Measurements from ENCODE around the gene RPS3. TPM values are rescaled to one million over a fixed set of nuclear protein-coding genes. Genes with fewer than 3 reads are reported as not detected.
"Not testable (repeated sequence)": the region's sequence is repeated elsewhere in the genome, so short reads cannot be mapped to it uniquely, and the experiment has no call there.

The RPS3 gene
- polyA plus RNA-seq, 4 donors, result 2,095 to 2,908 (median 2,543) TPM

DNA sequence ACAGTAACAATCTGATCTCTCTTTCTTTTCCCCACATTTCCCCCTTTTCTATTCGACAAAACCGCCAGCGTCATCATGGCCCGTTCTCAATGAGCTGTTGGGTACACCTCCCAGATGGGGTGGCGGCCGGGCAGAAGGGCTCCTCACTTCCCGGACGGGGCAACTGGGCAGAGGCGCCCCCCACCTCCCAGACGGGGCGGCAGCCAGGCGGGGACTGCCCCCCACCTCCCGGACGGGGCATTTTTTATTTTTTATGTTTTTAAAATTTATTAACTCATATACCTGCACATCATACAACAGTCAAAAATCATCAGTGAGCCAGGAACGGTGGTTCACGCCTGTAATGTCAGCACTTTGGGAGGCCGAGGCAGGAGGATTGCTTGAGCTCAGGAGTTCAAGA is 20.5 kb upstream of the RPS3 start:
- DNase-seq (ENCODE audit: low read depth in 4 of 4, low spot score in 2 of 4), result not testable (repeated sequence)

DNA sequence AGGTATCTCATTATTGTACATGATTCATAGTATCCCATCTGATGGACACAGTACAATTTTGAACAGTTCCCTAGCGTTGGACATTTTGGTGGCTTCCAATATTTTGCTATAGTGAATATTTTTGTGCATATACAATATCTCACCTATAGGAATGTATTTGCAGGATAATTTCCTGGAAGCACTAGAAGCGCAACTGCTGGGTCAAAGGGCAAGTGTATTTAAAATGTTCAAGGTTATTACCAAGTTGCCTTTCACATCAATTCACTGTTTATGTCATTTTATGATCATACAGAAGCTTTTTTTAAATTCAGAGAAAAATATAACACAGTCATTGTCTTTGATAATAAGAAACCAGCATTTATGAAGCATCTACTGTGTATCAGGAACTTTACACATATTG is 19.1 kb upstream of the RPS3 start:
- DNase-seq (ENCODE audit: low read depth in 4 of 4, low spot score in 2 of 4), result no peak

DNA sequence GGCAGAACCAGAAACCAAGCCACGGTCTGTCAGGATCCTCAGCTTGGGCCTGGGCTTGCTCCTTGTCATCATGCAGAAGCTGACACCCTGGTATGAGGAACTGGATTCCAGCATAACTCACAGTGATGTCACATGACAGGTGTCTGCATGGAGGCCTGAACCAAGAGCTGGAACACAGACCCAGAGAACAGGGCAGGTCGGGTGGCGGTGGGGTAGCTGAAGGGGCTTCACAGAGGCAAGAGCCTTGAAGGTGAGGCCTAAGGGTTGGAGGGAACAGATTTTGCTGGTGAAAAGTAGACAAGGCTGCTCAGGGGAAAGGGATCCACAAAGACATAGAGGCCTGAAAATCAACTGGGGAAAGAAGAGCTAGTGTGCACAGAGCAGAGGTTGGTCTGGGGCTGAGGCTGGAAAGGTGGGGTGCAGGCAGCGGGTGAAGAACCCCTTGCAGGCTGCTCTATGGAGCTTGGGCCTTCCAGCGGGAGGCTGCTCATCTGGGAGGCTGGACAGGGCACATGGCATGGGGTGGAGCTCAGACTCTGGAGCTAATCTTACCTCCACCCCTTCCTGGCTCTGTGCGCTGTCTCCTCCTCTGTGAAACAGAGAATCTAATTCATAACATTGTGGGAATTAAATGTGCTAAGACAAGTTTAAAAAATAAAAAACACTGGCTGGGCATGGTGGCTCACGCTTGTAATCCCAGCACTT is 18.4 kb upstream of the RPS3 start:
- no peak for DNase-seq (ENCODE audit: low read depth in 4 of 4, low spot score in 2 of 4)

DNA sequence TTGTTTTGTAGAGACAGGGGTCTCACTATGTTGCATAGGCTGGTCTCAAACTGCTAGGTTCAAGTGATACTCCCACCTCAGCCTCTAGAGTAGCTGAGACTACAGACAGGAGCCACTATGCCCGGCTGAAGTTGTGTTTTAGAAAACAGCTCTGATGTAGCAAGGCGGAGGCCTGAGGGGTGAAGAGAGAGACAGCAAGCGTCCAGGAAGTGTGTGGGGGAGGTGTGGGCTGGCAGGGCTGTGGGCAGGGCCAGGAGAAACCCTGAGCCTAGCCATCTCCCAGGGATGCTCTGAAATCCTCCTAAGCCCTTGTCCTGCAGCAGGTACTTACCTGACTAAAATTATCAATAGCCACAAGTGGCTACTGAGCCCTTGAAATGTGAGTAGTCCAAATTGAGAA is 16.1 kb upstream of the RPS3 start:
- no peak for DNase-seq (ENCODE audit: low read depth in 4 of 4, low spot score in 2 of 4)

DNA sequence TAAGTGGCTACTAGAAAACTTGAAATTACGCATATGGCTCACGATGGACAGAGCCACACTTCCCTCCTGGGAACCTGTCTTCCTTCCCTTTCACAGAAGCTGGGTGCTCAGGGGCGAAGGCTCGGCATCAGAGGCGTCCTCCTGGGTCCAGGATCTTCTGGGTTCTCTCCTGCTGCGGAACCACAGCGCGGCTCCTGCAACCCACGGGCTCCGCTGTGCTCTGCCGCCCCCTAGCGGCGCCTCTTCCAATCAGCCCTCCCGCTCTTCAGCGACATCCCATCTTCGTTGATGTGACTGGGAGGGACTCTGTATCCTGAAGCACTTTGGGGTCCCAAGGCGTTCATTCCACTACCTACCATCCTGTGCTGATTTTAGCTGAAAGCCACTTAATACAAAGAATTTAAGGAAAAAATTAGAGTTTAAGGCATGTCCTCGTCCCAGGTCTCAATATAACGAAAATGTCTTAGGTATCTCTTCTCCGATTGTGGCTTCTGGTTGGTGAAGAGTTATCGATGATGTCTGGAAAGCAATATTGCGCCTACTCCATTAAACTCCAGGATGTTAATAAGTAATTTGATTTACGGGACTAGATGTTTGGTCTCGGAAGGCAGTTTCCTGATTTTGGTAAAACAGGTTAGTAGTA is 14.8 kb upstream of the RPS3 start:
- peak in 2 of 4 donors; percentile 25 to 40 for DNase-seq (ENCODE audit: low read depth in 4 of 4, low spot score in 2 of 4)

DNA sequence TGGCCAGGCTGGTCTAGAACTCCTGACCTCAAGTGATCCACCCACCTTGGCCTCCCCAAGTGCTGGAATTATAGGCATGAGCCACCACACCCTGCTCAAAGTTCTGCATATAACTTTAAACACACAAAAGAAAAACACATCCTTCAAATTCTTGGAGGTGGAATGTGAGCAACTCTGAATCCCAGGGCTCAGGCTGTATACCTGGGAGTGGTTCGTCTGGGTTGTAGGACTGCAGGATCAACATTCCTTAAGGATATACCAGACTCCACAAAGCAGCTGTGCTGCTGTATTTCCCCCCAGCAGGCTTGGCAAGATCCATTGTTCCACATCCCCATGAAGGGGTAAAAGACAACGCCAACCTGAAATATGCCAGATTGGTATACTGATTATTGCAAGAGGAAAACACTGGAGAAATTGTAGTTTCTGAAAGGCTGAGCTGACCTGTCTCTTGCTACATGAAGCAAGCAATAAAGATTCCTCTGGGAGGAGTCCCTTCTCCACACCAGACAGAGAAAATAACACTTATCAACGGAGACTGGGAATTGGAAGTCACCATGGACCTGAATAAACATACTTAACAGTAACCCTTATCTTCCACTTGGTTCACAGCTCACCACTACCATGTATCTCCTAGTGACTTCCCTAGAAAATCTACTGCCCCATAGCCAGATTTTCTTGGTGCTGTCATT is 12.2 kb upstream of the RPS3 start:
- no peak for DNase-seq (ENCODE audit: low read depth in 4 of 4, low spot score in 2 of 4)

DNA sequence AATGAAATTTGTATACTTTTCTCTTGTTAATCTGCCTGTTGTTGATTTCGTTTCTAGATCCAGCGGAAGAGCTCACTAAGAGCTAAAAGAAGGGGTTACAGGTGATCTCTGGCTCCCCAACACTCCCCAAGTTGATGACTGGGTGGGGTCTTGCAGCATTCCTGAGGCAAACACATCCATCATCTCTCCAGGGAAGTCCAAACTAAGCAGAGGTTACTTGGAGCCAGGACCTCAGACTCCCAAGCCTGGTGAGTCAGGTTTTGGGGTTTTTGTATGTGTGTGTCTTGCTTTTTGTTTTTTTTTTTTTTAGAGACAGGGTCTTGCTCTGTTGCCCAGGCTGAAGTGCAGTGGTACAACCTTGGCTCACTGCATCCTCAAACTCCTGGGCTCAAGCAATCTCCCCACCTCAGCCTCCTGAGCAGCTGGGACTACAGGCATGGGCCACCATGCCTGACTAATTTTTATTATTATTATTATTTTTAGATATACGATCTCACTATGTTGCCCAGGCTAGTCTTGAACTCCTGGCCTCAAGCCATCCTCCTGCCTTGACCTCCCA is 11.5 kb upstream of the RPS3 start:
- no peak for DNase-seq (ENCODE audit: low read depth in 4 of 4, low spot score in 2 of 4)

DNA sequence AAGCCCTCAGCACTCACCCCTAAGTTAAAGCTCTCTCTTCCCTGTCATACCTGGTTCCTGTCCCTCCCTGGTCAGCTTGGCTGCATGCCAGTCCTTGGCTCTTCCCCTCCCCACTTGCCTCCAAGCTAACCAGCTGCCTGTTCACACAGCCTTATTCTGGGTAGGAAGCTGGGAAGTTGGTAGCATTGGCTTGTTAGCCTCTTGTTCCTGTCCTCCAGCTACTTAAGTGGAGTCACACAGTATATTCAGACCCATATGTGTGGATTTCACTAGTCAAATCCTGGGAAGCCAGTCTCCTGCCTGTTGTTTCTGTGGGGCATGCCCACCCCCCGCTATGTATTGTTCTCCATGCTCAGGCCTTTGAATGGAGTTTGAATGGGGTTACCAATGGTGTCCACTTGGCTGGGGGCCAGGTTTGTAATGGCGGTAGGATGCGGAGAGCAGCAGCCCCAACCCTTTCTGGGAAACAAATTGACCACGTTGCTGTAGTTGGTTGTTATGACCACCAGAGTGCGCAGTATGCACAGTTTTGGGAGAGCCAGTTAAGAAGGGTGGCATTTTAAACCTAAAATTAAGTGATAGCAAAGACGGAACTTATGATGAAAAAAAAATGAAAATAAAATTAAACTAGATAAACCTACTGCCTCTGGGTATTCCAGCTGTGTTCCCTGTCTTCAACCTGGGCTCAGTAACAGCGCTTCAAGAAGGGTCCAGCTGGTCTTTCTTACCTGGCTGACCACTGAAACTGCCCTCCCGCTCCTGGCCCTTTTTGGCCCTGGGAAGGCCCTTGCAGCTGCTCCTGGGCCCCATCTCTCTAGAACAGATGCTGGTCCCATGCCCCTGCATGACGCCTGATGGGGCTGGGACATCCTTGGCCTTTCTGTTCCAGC is 10.7 kb upstream of the RPS3 start:
- DNase-seq (ENCODE audit: low read depth in 4 of 4, low spot score in 2 of 4), result peak in 2 of 4 donors; percentile 40 to 76

DNA sequence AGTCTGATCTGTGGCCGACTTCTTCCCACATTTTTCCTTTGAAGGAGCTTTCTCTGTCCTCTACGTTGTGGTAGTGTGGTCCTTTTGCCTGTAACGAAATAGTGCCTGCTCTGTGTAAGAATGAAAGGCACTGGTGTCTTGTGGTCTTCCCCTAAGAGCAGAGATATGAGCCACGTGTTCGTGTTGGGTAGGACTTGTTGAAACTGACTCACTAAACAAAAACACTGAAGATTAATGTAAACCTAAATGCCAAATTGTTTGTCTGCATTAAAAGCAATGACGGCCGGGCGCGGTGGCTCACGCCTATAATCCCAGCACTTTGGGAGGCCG is 10.1 kb upstream of the RPS3 start:
- no peak for DNase-seq (ENCODE audit: low read depth in 4 of 4, low spot score in 2 of 4)

DNA sequence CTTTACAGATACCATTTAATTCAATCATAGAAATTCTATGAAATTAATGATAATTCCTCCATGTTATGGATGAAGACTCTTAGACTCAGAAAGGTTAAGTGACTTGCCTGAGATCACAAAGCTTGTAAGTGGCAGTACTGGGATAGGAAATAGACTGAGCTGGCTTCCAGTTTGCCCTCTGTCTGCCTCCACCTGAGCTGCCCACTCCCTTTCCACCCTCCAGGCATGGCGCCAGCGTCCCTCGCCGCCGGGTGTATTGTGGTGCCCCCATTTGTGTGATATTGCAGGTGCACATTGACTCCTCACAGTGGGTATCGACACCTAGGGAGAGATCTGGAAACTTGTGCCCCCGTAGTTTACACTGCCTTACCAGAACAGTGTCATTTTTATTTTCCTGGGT is 9.4 kb upstream of the RPS3 start:
- no peak for DNase-seq (ENCODE audit: low read depth in 4 of 4, low spot score in 2 of 4)

DNA sequence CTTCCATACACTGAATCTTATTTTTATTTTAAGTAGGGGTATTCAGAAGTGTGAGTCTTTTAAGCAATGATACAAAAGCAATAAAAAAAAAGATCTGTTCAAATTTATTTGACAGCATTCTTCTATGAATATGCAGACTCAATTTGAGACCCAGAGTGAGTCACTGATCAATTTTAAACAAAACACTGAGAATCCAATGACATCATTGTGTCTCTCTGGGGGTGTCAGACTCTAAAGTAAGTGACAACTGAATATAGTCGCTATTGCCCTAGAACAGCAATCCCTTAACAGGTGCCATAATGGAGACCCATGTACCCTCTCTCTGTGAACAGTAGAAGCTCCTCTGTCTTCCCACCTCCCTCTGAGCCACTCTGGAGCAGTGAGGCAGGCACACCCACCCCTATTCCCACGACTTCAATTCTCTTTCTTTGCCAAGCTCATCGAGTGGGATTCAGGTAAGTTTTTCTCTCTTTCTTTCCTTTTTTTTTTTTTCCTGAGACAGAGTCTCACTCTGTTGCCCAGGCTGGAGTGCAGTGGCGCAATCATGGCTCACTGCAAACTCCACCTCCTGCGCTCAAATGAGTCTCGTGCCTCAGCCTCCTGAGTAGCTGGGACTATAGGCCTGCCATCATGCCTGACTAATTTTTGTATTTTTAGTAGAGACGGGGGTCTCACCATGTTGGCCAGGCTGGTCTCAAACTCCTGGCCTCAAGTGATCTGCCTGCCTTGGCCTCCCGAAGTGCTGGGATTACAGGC is 5.1 kb upstream of the RPS3 start:
- DNase-seq (ENCODE audit: low read depth in 4 of 4, low spot score in 2 of 4), result no peak

DNA sequence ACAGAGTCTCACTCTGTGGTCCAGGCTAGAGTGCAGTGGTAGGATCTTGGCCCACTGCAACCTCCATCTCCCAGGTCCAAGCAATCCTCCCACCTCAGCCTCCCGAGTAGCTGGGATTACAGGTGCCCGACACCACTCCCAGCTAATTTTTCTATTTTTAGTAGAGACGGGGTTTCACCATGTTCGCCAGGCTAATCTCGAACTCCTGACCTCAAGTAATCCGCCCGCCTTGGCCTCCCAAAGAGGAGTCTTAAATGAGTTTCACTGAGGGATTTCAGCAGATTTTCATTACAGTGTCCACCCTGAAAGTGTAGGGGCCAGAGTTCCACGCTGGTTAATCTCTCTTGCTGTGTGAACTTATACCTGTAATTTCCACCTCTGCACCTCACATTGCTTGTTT is 412 bp upstream of the RPS3 start:
- no peak for DNase-seq (ENCODE audit: low read depth in 4 of 4, low spot score in 2 of 4)

DNA sequence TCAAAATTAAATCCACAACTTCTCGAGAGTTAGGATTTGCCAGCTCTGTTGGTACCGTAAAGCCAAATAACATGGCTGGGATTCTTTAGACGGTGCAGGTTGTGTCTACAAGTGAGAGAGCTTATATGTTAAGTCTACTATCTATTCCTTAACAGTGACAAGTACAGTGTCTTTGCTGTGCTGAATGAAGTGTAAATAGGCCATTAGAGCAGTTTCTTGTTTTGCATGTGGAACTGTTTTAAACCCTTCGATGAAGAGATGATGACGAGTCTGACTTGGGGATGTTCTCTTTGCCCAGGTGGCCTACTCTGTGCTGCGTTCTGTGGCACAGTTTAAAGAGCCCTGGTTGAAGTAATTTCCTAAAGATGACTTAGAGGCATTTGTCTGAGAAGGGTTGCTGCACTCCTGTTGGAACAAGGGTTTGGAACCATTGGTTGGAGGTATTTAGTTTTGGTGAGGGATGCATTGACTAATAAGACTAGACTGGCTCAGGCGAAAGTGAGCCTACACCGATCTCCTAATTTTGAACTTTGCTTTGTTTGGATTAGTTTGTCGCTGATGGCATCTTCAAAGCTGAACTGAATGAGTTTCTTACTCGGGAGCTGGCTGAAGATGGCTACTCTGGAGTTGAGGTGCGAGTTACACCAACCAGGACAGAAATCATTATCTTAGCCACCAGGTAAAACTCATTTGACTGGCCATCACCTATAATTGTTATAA is 988 bp downstream of the RPS3 start:
- peak in 1 of 4 donors; percentile 34 for DNase-seq (ENCODE audit: low read depth in 4 of 4, low spot score in 2 of 4)

DNA sequence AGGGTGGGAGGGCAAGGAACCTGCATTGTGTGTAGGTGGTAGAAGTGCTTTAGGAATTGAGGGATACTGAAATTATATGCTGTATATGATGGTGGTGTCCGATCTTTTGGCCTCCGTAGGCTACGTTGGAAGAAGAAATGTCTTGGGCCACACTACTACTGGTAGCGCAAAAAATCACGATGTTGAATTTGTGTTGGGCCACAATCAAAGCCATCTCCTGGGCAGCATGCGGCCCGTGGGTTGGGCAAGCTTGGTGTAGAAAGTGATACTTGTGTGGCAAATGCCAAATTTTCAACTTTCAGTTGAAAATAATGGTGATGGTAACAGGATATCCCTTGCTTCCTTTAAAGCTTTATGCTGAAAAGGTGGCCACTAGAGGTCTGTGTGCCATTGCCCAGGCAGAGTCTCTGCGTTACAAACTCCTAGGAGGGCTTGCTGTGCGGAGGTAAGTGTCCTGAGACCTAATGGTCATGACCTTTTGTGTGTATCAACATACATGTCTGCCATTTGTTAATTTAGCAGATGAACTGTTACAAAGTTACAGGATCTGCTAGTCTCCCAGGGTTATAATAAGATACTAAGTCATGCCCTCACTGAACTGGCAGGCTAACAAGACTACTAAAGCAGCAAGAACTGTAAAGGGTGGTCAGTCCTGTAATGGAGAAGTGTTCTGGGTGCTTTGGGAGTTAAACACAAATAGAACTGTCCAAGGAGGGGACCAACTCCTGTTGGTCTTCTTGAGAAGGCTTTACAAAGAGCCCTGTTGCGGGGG is 2.9 kb downstream of the RPS3 start:
- DNase-seq (ENCODE audit: low read depth in 4 of 4, low spot score in 2 of 4), result no peak

DNA sequence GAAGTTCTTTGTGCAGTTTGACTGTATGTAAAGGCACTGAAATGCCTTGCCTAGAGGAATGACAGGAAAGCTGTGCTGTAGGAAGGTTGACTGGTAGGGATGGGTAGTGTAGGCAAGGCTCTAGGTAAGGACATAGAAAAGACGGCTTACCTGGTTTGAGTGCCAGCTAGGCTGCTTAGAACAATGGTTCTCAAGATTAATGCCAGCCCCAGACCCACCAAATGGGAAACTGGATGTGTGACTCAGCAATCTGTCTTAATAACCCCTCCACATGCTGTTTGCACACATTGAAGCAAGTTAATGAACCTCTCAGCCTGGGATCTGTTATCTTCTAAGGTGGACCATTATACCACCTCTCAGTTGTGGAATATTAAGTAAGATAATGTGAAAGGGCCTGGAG is 3.7 kb downstream of the RPS3 start:
- DNase-seq (ENCODE audit: low read depth in 4 of 4, low spot score in 2 of 4), result no peak

DNA sequence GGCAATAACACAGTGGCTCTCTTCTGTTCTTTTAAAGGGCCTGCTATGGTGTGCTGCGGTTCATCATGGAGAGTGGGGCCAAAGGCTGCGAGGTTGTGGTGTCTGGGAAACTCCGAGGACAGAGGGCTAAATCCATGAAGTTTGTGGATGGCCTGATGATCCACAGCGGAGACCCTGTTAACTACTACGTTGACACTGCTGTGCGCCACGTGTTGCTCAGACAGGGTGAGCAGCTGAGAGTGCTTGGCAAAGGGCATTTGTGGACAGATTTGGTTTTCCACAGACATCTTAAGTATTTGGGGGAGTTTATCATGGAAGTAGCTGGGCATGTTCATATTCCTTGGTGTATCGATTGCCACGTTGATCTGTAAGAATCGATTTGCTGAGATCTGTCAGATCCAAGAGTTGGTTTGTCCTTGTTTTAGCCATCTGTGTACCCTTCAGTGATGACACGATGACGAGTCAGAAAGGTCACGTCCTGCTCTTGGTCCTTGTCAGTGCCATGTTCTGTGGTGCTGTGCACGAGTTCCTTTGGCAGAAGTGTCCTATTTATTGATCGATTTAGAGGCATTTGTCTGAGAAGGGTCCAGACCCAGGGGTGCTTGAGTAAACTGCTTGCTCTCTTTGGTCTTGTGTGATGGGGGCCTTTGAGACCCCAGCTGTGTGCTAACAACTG is 4.8 kb downstream of the RPS3 start:
- DNase-seq (ENCODE audit: low read depth in 4 of 4, low spot score in 2 of 4), result no peak

DNA sequence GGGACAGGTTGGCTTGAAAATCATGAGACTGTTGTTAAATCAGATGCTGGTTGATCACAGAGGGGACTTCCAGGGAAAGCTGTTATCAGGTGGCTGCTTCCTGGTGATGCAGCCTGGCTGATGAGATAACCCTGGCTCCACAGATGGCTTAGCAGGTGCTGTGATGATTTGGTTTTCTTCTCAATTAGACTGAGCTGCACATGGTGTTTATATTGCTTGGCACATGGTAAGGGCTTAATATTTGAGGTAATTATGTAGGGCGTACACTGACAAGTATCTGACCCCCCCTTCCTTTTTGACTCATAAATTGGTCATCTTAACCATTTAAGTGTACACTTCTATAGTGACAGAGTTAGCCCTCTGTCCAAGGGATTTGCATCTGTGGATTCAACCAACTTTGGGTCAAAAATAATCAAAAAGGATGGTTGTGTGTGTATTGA is 7.0 kb downstream of the RPS3 start:
- no peak for DNase-seq (ENCODE audit: low read depth in 4 of 4, low spot score in 2 of 4)

DNA sequence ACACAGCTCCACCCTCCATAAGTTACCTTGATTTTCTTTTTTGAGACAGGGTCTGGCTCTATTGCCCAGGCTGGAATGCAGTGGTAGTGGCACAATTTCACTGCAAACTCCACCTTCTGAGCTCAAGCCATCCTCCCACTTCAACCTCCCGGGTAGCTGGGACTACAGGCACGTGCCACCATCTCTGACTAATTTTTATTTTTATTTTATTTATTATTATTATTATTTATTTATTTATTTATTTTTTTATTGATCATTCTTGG is 9.6 kb downstream of the RPS3 start:
- no peak for DNase-seq (ENCODE audit: low read depth in 4 of 4, low spot score in 2 of 4)

Data from left renal cortex interstitium (tissue), 4 donors.